Measurements from ENCODE around the gene ERCC6L.

The ERCC6L gene, protein sequence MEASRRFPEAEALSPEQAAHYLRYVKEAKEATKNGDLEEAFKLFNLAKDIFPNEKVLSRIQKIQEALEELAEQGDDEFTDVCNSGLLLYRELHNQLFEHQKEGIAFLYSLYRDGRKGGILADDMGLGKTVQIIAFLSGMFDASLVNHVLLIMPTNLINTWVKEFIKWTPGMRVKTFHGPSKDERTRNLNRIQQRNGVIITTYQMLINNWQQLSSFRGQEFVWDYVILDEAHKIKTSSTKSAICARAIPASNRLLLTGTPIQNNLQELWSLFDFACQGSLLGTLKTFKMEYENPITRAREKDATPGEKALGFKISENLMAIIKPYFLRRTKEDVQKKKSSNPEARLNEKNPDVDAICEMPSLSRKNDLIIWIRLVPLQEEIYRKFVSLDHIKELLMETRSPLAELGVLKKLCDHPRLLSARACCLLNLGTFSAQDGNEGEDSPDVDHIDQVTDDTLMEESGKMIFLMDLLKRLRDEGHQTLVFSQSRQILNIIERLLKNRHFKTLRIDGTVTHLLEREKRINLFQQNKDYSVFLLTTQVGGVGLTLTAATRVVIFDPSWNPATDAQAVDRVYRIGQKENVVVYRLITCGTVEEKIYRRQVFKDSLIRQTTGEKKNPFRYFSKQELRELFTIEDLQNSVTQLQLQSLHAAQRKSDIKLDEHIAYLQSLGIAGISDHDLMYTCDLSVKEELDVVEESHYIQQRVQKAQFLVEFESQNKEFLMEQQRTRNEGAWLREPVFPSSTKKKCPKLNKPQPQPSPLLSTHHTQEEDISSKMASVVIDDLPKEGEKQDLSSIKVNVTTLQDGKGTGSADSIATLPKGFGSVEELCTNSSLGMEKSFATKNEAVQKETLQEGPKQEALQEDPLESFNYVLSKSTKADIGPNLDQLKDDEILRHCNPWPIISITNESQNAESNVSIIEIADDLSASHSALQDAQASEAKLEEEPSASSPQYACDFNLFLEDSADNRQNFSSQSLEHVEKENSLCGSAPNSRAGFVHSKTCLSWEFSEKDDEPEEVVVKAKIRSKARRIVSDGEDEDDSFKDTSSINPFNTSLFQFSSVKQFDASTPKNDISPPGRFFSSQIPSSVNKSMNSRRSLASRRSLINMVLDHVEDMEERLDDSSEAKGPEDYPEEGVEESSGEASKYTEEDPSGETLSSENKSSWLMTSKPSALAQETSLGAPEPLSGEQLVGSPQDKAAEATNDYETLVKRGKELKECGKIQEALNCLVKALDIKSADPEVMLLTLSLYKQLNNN

DNA sequence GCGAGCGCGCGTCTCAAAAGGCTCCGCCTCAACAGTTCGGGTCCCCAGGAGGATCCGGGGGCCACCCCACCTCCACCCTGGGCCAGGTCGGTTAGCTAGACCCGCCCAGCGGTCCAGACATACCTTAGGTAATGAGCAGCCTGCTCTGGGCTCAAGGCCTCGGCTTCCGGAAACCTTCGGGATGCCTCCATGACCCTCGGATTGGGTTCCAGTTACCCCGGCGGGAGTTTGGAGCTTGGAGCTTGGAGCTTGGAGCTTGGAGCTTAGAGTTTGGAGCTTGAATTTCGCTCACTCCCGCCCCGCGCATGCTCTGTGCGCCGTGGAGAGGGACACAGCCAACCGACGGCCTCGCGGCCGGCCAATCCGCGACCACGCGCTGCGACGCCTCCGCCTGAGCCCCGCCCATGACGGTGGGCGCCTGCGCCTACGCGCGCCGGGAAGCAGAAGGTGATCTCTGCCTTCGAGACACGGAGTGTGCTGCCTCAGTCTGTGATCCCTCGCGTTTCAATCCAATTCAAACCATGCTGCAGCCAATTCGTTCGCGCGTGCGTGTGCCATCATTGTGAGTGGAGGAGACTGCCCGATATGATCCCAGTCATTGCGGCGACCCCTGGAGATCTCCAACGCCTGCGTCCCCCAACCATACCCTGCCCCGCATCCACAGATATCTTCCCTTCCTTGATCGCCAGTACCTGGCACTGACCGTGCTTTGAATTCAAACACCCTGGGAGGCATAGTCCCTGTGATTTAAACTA lies at the start of gene ERCC6L:
Gene ERCC6L, minus strand, starts transcription at position 307 of the 755 bp plus-strand sequence. Its CDS starts 116 bp downstream, at position 191.
- peak; percentile 89 for DNase-seq

DNA sequence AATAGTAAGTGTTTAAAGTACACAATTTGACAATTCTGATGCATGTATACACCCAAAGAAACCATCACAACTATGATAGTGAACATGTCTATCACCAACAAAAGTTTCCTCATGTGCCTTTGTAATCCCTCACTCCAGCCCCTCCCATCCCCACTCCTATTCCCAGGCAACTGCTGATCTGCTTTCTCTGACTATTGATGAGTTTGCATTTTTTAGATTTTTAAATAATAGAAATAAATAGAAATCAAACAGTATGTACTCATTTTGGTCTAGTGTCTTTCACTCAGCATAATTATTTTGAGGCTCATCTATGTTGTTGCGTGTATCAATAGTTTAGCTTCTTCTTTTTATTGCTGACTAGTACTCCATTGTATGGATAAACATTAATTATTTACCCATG lies 43.5 kb upstream of the ERCC6L start:
- DNase-seq: no peak

DNA sequence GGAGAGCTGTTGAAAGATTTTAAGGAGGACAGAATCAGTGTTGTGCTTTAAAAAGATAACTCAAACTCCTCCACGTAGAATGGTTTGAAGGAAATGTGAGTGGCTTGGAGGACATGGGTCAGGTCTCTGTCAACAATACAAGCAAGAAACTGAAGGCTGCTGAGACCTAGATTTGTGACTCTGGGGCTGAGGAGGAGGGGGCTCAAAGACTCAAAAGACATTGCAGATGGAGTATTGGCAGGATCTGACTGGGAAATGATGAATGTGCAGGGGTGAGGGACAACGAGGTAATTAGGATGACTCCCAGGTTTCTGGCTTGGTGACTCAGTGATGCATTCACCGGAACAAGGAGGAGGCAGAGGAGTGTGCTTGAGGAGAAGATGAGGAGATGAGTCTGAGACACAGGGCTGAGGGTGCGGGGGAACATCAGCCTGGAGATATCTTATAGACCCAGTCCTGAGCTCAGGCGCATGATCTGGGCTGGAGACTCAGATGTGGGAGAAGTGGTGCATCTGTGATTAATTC lies 41.6 kb upstream of the ERCC6L start:
- DNase-seq: no peak

DNA sequence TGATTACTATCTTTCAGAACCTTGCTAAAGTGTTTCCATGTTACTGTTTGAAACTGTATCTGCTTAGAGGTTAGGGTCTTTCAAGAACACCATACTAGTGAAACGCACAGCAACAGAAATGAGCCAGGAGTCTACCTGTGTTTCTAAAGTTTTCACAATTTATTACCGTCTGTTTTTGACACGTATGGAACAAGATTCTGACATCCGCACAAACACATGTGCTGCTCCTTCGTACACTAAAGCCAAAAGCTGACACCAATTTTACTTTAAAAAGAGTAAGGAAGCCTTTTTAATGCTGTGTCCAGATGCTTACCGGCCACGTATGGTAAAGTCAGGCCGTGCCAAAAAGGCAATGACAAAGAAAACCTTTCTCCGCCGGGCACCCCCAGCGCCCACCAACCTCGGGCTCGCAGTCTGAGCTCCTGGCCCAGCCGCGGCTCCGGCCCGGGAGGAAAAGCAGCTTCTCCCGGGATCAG lies 37.7 kb upstream of the ERCC6L start:
- DNase-seq: peak; percentile 13

DNA sequence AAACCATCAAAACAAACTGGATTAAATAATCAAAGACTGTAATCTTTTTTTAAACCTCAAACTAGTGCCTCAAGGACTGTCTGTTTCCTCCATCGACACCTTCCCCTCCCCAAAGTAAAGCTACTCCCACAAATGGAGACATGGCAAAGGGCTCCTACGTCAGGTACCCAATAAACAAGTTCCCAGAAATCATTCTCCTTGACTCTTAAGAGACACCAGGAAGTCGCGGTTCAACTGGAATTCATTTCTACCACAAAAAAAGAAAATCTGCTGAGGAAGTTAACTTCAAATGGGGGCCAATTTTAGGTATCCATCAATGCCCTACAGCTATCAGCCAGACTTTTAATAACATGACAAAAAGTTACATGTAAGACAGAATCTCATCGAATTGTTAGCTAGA lies 35.7 kb upstream of the ERCC6L start:
- peak; percentile 47 for DNase-seq

DNA sequence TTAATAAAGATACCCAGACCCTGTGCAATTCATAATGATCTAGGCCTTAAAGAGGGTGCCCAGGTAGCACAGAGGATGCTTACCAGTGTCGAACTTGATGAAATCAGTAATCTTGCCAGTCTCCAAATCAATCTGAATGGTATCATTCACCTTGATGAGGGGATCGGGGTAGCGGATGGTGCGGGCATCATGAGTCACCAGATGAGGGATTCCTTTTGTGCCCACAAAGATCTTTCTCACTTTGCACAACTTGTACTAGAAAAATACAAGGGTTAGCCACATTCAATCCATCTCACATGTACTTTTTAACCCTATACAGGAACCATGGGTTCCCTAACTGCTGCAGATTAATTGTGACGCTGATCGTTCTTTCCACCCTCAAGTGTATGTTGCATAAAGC lies 34.9 kb upstream of the ERCC6L start:
- DNase-seq: peak; percentile 15

DNA sequence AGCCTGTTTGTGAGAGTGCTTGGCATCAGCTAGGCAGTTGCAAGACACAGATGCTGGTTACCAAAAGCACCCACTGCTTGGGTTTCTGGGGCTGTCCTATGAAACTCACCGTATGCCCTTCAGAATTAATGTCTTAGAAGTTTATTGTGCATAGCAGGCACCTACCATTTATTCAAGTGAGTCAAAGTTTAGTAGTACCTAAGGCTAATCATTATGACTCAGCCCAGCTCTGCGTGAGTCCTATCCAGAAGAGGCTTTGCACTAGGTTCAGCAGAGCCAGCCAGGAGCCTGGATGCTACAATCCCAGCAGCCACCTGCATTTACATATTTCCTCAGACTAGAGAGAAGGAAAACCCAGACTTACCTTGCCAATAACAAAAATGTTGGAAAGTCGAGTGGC lies 34.0 kb upstream of the ERCC6L start:
- DNase-seq: no peak

DNA sequence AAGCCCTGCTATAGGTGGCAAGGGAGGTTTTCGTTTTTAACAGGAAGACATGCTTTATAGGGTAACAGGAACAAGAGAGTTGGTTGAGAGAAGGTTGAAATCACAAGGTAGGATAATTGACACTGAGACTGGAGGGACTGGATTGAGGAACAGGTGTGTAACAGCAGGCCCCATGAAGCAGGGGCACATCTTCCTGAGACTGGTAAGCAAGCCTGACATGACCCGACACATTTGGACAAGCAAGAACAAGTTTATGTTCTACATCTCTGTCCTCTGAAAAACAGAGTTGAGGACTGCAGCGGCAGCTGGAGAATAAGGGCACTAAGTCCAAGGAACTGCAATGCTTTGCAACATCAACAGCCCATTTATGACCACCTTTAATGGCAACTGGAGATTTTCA lies 33.0 kb upstream of the ERCC6L start:
- no peak for DNase-seq

DNA sequence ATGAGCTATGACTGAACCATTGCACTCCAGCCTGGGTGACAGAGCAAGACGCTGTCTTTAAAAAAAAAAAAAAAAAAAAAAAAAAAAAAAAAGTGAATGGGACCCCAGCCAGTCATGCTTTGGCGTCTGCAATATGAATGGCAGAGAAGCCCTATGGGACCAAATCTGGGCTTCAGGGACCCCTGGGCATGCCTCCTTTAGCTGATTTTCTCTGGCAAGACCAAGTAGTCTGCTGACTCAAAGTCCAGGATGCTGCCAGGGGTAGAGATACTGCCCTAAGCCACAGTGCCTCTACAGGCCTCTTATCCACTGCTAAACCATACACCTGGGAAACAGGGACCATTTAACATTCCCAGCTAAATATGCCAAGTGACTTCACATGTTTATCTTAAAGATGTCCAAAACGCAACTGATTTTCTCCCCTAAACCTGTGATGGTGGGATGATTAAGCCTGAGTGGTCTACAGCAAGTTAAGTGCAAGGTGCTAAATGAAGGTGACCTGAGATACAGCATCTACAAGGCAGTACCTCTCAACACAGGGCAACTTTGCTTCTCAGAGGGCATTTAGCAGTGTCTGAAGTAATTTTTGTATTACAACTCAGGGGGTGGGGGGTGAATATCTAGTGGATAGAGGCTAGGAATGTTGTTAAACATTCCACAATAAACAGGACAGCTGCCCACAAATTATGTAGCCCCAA lies 32.4 kb upstream of the ERCC6L start:
- DNase-seq: no peak

DNA sequence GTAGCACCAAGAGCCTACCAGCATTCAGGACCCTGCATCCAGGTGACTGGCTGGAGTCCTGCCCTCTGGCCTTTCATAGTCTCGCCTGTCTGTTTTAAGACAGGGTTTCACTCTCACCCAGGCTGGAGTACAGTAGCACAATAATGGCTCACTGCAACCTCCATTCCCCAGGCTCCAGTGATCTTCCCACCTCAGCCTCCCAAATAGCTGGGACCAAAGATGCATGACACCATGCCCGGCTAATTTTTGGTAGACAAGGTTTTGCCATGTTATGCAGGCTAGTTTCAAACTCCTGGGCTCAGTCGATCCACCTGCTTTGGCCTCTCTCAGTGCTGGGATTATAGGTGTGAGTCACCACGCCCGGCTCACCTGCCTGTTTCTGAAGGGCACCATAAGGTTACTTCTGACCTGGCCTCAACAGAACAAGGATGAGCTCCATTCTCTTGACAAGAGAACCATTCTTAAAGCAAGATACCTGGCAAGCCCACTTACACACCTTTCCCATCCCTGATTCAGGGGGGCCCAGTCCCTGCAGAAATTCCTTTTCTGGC lies 31.6 kb upstream of the ERCC6L start:
- DNase-seq: no peak

DNA sequence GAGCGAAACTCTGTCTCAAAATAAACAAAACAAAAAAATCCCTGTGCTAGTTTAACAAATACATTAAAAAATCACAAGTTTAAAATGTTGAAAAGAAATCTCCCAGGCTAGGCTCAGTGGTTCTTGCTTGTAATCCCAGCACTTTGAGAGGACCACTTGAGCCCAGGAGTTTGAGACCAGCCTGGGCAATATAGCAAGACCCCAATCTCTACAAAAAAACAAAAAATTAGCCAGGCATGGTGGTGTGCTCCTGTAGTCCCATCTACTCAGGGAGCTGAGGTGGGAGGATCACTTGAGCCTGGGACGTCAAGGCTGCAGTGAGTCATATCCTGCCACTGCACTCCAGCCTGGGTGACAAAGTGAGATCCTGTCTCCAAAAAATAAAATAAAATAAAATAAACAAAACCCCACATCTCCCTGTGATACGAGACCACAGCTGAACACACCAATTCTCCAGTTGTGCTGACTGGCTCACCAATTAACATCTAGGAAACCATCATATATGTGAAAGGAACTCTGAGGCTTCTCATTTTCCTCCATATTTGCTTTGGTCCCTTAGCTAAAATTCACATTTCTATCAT lies 30.9 kb upstream of the ERCC6L start:
- DNase-seq: peak; percentile 13

DNA sequence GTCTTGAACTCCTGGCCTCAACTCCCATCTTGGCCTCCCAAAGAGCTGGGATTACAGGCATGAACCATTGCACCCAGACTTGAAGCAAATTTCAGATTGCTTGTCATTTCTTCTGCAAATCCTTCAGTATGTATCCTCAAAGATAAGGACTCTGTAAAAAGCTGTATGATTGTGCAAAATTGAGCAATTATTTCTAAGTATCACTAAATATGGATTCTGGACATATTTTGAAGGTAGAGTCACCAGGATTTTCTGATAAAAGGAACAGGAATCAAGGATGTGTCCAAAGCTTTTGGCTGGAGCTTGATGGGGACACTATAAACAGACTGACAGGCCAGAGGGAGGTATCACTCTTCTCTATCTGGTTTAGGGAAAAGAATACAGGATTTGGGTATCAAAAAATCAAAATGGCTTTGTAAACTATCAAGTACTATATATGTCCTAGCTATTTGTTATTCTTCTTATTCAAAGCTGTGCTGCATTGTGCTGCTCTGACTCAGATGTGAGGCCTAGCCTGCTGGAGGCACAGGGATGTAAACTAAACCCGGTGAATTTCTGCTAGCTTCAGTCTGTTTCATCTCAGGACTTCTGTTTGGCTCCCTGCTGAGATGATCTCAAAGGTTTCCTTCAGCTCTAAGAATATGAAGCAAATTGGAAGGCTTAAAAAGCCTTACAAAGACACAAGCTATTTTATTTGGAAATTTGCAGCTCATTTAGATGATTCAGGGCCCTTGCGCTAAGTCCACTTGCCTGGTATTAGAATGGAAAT lies 30.0 kb upstream of the ERCC6L start:
- DNase-seq: no peak

DNA sequence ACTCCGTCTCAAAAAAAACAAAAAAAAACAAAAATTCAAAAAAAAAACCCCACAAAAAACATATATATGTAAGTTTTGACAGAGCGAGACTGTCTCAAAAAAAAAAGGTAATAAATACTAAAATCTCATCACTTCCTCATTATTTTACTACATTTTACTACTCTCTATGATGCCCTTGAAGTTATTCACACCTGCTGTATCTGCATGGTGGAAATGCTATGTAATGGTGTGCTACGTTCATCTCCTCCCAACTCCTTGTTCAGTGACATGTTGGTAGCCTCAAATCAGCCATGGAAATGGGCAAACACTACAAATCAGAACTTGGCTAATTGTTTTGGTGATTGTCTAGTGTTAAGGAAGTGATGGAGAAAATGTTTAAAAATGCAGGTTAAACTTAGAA lies 26.4 kb upstream of the ERCC6L start:
- no peak for DNase-seq

DNA sequence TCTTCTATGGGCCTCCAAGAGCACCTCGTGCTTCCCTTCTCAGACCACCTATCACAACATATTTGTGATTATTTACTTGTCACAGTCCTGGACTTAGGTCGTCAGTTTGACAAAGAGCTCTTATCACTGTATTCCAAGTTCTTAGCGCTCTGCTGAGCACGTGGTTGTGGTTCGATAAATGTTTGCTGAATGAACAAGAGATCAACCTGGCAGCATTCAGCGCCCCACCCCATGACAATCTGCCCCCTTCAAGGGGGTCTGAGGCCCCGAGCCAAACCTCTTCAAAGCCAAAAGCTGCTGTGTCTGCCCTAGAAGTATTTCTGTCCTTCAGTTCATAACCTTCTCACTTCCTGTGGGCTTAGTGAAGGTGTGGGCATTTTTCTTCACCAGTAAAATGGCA lies 23.2 kb upstream of the ERCC6L start:
- no peak for DNase-seq

DNA sequence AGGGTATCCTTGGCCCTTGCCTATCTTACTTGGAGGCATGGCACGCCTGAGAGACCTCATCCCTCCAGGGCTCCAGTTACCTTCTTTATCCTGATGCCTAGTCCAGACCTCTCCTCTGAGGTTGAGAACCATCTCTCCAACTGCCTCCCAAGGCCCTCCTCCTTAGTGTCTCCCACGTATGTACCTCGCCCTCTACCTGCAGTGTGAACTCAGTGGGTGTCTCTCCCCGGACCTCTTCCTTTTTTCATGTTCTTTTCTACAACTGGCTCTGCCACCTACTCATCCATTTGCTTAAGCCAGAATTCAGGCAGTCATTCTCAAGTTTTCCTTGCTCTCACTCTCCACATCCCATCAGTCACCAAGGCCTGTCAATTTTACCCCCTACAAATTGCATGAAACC lies 21.6 kb upstream of the ERCC6L start:
- no peak for DNase-seq

DNA sequence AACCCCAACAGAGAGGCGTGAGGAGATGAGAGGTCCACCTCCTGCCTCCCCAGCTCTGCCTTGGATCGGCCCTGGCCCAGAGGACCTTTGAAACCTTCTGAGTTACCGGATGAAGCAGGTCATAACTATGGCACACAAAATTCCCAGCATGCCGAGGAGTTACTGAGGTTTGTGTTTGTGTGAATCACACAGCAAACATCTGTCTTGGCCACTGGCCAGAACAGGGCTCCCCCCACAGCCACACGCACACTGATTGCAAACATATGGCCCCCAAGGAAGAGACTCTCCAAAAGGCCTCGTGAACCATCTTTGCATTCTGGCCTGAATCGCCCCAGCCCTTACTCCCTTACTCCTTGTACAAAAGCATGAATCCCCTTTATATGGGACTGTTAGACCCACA lies 19.3 kb upstream of the ERCC6L start:
- no peak for DNase-seq

DNA sequence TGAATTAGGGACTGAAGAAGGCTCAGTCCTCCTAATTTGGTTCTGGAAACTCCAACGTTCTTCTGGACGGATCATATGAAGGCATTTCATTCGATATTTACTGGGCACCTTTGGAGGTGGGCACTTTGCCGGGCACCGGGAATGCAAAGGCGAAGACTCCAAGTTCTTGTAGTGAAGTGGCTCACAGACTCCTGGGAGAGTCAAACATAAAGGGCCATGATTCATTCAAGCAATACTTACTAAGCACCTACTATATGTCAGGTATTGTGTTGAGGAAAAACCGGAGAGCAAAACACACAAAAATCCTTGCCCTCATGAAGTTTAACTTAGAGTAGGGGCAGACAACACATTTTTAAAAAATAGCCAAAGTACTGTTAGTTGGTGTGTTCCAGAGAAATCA lies 17.0 kb upstream of the ERCC6L start:
- no peak for DNase-seq

DNA sequence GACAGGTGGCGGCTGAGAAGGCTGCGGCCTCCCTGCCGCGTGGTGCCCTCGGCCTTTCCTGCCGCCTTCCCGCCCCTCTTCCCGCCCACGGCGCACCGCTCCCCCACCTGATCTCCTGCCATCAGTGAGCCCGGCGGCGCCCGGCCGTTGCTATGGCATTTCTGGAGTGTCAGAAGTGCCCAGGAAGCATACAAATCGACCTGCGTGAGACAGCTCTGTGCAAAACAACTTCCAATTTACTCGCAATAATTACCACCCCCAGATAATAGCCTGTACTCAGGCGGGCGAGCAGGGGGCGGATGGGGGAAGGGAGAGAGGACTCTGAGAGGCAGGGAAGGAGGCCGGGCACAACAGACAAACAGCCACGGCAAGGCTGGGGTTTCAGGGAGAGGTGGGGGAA lies 16.6 kb upstream of the ERCC6L start:
- no peak for DNase-seq

DNA sequence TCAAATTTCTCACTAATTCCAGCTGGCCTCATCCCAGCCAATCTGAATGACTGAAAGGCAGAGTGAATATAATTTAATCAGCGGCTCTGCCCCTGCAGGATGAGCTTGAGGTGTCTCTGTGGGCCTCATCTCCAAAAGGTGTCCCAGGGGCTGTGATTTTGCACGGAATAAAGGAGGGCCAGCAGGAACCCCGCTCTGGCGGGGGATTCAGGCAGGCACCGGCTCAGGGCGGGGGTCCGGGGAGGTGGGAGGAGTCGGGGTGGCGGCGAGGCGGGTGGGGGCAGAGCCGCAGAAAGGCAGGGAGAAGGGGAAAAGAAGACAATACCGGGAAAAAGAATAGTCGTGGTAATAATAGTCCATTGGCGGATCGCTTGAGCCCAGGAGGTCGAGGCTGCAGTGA lies 16.0 kb upstream of the ERCC6L start:
- no peak for DNase-seq

DNA sequence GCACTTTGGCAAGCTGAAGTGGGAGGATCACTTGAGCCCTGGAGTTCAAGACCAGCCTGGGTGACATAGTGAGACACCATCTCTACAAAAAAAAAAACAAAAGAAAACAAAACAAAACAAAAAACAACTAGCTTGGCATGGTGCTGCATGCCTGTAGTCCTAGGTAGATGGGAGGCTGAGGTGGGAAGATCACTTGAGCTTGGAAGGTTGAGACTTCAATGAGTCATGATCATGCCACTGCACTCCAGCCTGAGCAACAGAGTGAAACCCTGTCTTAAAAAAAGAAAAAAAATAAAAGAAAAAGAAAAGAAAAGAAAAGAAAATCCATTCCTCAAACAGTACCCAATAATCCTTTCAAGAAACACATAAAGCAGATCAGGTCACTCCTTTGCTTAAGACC lies 14.9 kb upstream of the ERCC6L start:
- no peak for DNase-seq
